IPS-18c (cell line): ENCODE results near the gene ARL10.
"Not testable (repeated sequence)": the region's sequence is repeated elsewhere in the genome, so short reads cannot be mapped to it uniquely, and the experiment has no call there.

Experiments
- H3K4me3 ChIP-seq: 2 replicates; pipeline ENCODE4 v1.7.0; 2013; ENCODE audit warnings: low read depth, mild to moderate bottlenecking, low read length, moderate library complexity; ENCODE audit not compliant: insufficient read depth
- H3K9me3 ChIP-seq: one replicate; pipeline ENCODE4 v1.6.1; 2013; ENCODE audit warnings: mild to moderate bottlenecking, low read length, moderate library complexity; ENCODE audit not compliant: control insufficient read depth, insufficient read depth

The ARL10 gene

GRCh38 chr5:176400382-176401156, 35.3 kb downstream of the ARL10 start:
- H3K9me3 ChIP-seq = no peaks in the 10 kb centered on the region
- H3K4me3 ChIP-seq = no peak overlapping the region

- Histone ChIP-seq H3K4me3 (no peak overlapping the region), H3K9me3 (no peaks in the 10 kb centered on the region)
Observed at GRCh38 chr5:176401281-176402205, 36.3 kb downstream of the ARL10 start.

DNA sequence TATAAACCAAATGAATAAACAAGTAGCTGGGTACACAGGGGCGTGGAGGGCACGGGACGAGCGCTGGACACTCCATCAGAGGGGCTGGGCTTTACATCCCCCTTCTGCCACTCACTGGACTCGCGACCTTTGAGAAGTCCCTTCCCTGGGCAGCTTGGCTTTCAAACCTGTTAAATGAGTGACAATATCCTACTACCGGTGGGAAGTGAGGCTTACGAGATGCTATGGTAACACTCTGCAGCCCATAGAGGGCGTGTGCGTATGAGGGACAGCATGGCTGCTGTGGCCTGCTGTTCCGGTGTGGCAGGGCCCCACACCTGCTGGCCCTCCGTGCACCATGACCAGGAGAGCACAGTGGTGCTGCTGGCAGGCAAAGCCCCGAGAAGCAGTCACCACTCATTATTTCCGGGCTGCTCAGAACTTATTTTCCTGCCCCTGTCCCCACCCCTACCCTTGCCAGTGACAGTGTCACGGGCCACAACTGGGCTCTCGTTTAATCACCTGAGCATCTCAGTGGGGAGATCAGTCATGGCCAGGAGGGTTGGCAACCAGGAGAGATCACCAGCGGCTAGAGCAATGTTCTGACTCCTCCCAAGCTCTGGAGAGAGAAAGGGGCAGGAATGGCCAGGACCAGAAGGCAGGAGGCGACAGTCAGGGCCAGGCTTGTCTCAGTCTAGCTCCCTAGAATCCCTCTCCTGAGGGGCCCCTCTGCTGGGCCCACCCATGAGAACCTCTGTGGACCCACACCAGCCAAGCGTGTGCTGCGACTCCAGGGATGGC, 40.6 kb downstream of the ARL10 start:
- Histone ChIP-seq H3K9me3 (no peaks in the 10 kb centered on the region), H3K4me3 (no peak overlapping the region)

DNA sequence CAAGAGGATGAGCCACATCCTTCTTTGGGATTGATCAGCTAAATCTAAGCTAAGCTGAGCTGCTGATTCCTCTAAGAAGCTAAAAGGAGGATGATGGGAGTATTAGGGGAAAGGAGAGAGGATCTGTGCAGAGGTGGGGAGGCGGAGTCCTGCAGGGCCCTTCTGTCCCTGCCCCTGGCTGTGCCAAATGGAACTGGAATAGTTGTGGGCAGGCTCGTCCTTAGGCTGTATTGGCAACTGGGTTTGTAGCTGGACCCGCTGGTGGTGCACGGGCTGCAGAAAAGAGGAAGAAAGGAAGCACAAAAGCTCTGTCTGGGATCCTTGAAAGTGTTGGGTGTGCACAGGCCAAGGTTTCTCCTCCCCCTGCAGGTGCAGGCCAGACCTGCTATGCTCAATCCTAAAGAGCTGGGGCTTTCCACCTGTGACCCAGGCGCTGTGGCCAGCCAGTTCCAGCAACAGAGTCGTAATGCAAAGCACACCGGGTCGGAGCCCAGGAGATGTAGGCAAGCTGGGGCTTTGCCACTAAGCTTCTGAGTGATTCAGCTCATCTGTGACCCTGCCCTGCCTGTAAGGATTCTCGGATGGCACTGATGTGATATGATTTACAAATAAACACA, 41.3 kb downstream of the ARL10 start:
- no peaks in the 10 kb centered on the region for H3K9me3 ChIP-seq
- no peak overlapping the region for H3K4me3 ChIP-seq

DNA sequence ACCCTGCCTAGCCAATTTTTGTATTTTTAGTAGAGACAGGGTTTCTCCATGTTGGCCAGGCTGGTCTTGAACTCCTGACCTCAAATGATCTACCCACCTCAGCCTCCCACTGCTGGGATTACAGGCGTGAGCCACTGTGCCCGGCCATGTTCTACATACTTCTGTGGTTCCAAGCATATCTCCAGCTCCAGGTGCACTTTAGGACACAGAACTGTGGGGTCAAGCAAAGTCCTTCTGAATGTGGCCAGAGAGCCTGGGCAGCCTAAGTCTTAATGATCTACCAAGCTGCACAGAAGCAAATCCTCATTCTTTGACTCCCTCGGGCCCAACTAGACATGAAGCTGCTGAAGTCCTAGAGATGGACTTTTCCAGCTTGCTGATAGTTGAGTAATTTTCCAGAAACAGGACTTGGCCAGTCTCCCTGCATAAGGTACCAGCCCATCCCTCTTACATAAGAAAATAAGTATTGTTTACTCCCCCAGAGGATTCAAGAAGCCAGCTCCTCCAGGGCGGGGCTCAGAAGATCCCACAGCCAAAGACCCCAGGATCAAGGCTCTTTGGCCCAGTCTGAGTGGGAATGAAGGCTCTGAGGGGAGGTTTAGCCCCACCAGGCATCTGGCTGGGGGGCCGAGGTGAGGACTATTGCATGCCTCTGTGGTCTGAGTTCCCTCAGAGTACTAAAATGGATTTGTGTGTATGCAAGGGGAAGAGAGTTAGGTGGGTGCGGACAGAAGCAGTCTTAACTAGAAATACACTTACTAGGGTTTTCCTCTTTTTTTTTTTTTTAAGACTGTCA, 42.4 kb downstream of the ARL10 start:
- Histone ChIP-seq H3K4me3 (no peak overlapping the region), H3K9me3 (no peaks in the 10 kb centered on the region)

DNA sequence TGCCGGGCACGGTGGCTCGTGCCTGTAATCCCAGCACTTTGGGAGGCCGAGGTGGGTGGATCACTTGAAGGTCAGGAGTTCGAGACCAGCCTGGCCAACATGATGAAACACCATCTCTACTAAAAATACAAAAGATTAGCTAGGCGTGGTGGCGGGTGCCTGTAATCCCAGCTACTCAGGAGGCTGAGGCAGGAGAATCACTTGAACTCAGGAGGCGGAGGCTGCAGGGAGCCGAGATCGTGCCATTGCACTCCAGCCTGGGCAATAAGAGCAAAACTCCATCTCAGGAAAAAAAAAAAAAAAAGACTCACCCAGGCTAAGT, 42.9 kb downstream of the ARL10 start:
- not testable (repeated sequence) for H3K9me3 ChIP-seq, H3K4me3 ChIP-seq

DNA sequence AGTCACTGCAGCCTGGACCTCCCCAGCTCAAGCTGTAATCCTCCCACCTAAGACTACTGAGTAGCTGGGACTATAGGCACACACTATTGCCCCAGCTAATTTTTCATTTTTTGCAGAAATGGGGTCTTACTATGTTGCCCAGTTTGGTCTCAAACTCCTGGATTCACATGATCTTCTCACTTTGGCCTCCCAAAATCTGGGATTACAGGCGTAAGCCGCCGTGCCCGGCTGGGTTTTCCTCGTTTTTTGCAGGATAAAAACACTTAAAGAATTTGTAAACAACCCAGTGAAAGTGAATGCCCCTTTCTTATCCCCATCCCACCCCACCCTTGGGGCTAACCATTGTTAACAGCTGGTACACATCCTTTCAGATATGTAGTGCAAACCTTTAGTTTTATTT, 43.3 kb downstream of the ARL10 start:
- Histone ChIP-seq H3K9me3 (no peaks in the 10 kb centered on the region), H3K4me3 (no peak overlapping the region)

DNA sequence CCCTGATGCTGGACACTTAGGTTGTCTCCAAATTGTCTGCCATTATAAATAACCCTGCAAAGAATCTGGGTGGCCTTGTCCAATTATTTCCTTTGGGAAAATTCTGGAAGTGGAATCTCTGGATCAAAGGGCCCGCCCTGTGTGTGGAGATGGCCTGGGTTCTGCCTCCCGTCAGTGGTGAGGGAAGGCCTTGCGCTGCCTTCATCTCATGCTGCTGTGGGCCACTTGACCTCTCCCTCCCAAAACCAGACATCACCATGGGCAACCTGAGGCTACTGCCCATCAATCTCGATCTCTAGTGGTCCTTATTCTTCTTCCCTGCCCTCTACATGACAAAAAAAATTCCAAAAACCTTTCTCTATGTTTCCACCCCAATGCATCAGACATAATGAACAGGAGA, 44.5 kb downstream of the ARL10 start:
- no peak overlapping the region for H3K4me3 ChIP-seq

GRCh38 chr5:176410486-176411180, 45.3 kb downstream of the ARL10 start:
- Histone ChIP-seq H3K9me3 (peaks cover 1% of the 10 kb centered on the region), H3K4me3 (no peak overlapping the region)

More for the DNA sequence above, 44.5 kb downstream of the ARL10 start:
- no peaks in the 10 kb centered on the region for H3K9me3 ChIP-seq

DNA sequence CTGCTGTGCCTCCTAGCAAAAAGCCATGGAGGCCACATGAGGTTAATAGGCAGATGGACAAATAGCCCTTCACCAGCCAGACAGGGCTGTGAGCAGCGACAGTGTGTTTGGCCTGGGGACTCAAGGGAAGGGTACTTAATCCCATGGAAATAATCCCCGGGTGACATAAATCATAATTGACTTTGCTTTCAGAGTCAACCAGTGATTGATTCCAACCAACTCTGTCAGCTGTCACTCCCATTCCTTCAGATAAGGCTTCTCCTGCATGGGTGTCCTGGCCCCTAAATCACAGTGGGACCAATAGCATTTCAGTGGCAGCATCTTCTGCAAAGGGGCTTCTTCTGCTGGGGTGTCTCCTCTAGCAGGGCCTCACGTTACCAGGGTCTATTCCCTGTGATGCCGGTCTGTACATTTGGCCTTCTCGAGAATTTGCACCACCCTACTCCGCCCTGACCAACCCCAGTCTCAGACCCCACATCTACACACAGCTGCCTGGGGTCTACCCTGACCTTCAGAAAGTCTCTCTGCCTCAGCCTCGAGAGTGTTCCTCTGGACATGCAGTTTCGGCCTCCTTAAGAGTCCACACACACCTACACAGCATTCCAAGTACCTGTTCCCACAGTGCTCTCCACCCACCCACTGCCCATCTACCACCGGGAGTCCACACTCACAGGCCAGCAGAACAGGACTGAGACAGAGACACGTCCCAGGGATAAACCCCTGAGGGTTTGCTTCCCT, 47.4 kb downstream of the ARL10 start:
- Histone ChIP-seq H3K4me3 (no peak overlapping the region), H3K9me3 (peaks cover 5% of the 10 kb centered on the region)

- H3K9me3 ChIP-seq = peaks cover 5% of the 10 kb centered on the region
- H3K4me3 ChIP-seq = no peak overlapping the region
Observed at GRCh38 chr5:176413255-176413565, 47.9 kb downstream of the ARL10 start.

DNA sequence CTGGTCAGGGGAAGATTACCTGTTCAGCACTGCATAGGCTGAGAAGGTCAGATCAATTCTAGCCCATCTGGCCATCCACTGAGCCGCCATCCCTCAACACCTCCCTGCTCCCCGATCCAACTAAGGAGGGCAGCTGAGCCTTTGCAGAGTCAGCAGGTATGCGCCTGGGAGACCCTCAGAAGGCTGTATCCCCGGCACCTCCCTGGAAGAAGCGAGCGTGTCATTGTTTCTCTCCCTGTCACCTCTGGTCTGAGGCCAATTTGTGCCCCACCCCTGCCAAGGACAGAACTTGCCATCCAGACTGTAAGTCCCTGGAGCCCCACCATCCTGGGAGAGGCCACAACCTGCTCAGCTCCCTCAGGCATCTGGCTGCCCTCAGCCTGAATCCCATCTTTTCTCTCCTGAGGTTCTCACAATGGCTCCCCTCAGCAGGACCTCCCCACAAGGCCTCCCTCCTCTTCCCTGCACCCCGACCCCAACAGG, 48.5 kb downstream of the ARL10 start:
- no peak overlapping the region for H3K4me3 ChIP-seq

GRCh38 chr5:176414704-176415103, 49.4 kb downstream of the ARL10 start:
- no peak overlapping the region for H3K4me3 ChIP-seq
- peaks cover 5% of the 10 kb centered on the region for H3K9me3 ChIP-seq

More for the DNA sequence above, 48.5 kb downstream of the ARL10 start:
- H3K9me3 ChIP-seq = peaks cover 5% of the 10 kb centered on the region

DNA sequence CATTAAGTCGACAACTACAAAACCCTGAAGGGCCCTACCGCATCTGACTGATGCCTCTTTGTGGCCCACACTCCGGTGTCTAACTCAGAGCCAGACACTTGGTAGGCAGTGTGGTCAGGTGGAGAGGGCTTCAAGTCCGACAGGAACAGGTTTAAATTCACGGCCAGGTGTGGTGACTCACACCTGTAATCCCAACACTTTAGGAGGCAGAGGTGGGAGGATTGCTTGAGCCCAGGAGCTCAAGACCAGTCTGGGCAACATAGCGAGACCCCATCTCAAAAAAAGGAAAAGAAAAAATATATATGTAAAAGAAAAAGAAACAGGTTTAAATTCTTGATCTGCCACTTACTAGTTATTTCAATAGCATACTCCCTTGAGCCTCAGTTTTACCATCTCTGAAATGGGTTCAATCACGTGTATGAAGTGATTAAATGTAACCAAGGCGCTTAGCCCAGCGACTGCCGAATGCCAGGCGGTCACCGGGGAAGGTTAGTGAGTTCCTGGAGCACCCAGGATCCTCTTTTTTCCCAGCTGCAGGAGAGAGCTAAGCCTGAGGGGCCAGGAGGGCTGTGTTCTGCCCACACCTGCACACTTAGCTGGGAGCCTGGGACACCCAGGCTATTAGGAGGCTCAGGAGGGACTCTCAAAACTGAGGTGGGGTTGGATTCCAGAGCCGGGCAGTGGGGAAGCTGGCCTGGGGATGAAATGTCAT, 50.1 kb downstream of the ARL10 start:
- Histone ChIP-seq H3K4me3 (peak overlapping the region; percentile 76), H3K9me3 (peaks cover 5% of the 10 kb centered on the region)
